Mesenchymal stem cell (in vitro differentiated cells and primary cell): ENCODE results near the gene MSTO1.
"Not testable (repeated sequence)": the region's sequence is repeated elsewhere in the genome, so short reads cannot be mapped to it uniquely, and the experiment has no call there.

Experiments
- DNase-seq: peaks from one replicate; pipeline ENCODE4 v3.0.0-alpha.2; 2013
- H2AFZ ChIP-seq: one replicate; pipeline ENCODE4 v1.6.1; 2013; ENCODE audit warnings: low read depth, mild to moderate bottlenecking, control low read depth, inconsistent platforms, low read length, moderate library complexity
- H2AK5ac ChIP-seq: 2 replicates; pipeline ENCODE4 v1.6.1; 2013; ENCODE audit warnings: low read length, moderate library complexity, mild to moderate bottlenecking, inconsistent platforms; ENCODE audit not compliant: severe bottlenecking
- H2BK120ac ChIP-seq: one replicate; pipeline ENCODE4 v1.6.1; 2013; ENCODE audit warnings: low read depth, mild to moderate bottlenecking, inconsistent platforms, low read length, moderate library complexity
- H2BK12ac ChIP-seq, 2 experiments: one replicate each; pipeline ENCODE4 v1.6.1; 2013; ENCODE audit warnings: inconsistent platforms in 2 of 2, low read length in 2 of 2, mild to moderate bottlenecking in 2 of 2, moderate library complexity in 2 of 2, control low read depth in 1 of 2
- H2BK15ac ChIP-seq: one replicate; pipeline ENCODE4 v1.6.1; 2013; ENCODE audit warnings: mild to moderate bottlenecking, low read depth, inconsistent platforms; ENCODE audit not compliant: poor library complexity, severe bottlenecking
- H2BK5ac ChIP-seq: 2 replicates; pipeline ENCODE4 v1.6.1; 2013; ENCODE audit warnings: low read depth, mild to moderate bottlenecking, low read length, control low read depth, inconsistent platforms; ENCODE audit not compliant: poor library complexity, severe bottlenecking
- H3K14ac ChIP-seq, 2 experiments: one replicate each; pipeline ENCODE4 v1.6.1; 2013; ENCODE audit warnings: inconsistent platforms in 2 of 2, low read length in 2 of 2, control low read depth in 1 of 2, mild to moderate bottlenecking in 1 of 2, moderate library complexity in 1 of 2
- H3K18ac ChIP-seq, 2 experiments: one replicate each; pipeline ENCODE4 v1.6.1; 2013; ENCODE audit warnings: inconsistent platforms in 2 of 2, low read length in 2 of 2, control low read depth in 1 of 2, low read depth in 1 of 2, mild to moderate bottlenecking in 1 of 2
- H3K23ac ChIP-seq, 2 experiments: one replicate each; pipeline ENCODE4 v1.6.1; 2013; ENCODE audit warnings: inconsistent platforms in 2 of 2, low read length in 2 of 2, mild to moderate bottlenecking in 2 of 2, moderate library complexity in 2 of 2, control low read depth in 1 of 2
- H3K27ac ChIP-seq: 2 replicates; pipeline ENCODE4 v1.5.1; 2013; ENCODE audit warnings: mild to moderate bottlenecking, moderate library complexity, low read length, control low read depth, inconsistent platforms; ENCODE audit not compliant: poor library complexity, severe bottlenecking
- H3K27me3 ChIP-seq, 2 experiments: 2 replicates each; pipeline versions ENCODE4 v1.6.1 to v1.7.0; 2013; ENCODE audit warnings: low read length in 2 of 2, mild to moderate bottlenecking in 2 of 2, moderate library complexity in 2 of 2, control low read depth in 1 of 2, inconsistent platforms in 1 of 2; ENCODE audit not compliant: control insufficient read depth in 1 of 2, insufficient read depth in 1 of 2
- H3K36me3 ChIP-seq, 2 experiments: 2 replicates each; pipeline versions ENCODE4 v1.6.1 to v1.7.0; 2013; ENCODE audit warnings: low read length in 2 of 2, control low read depth in 1 of 2, inconsistent platforms in 1 of 2, low read depth in 1 of 2, mild to moderate bottlenecking in 1 of 2; ENCODE audit not compliant: insufficient read depth in 2 of 2, control insufficient read depth in 1 of 2
- H3K4ac ChIP-seq, 2 experiments: one replicate each; pipeline ENCODE4 v1.6.1; 2013; ENCODE audit warnings: inconsistent platforms in 2 of 2, low read length in 2 of 2, mild to moderate bottlenecking in 2 of 2, moderate library complexity in 2 of 2, control low read depth in 1 of 2, low read depth in 1 of 2
- H3K4me1 ChIP-seq: 2 replicates; pipeline ENCODE4 v1.6.1; 2013; ENCODE audit warnings: low read depth, low read length, control low read depth; ENCODE audit not compliant: control insufficient read depth, insufficient read depth
- H3K4me2 ChIP-seq: 2 replicates; pipeline ENCODE4 v1.6.1; 2013; ENCODE audit warnings: low read length, mild to moderate bottlenecking, inconsistent platforms; ENCODE audit not compliant: poor library complexity, severe bottlenecking
- H3K4me3 ChIP-seq, 2 experiments: 2 replicates each; pipeline versions ENCODE4 v1.5.1 to v1.7.0; 2013; ENCODE audit warnings: low read length in 2 of 2, mild to moderate bottlenecking in 2 of 2, control low read depth in 1 of 2, low read depth in 1 of 2; ENCODE audit not compliant: insufficient read depth in 1 of 2
- H3K79me1 ChIP-seq: replicated peaks from 2 replicates; pipeline ENCODE4 v1.6.1; 2013; ENCODE audit warnings: mild to moderate bottlenecking, control low read depth, low read length, inconsistent platforms; ENCODE audit not compliant: poor library complexity, severe bottlenecking
- H3K9ac ChIP-seq: 2 replicates; pipeline ENCODE4 v1.7.0; 2013; ENCODE audit warnings: mild to moderate bottlenecking, low read length, moderate library complexity
- H3K9me3 ChIP-seq: 2 replicates; pipeline ENCODE4 v1.7.0; 2013; ENCODE audit warnings: mild to moderate bottlenecking, low read length; ENCODE audit not compliant: control insufficient read depth
- H4K8ac ChIP-seq: one replicate; pipeline ENCODE4 v1.6.1; 2013; ENCODE audit warnings: inconsistent platforms, mild to moderate bottlenecking, low read length, moderate library complexity
- H4K91ac ChIP-seq: one replicate; pipeline ENCODE4 v1.6.1; 2013; ENCODE audit warnings: mild to moderate bottlenecking, low read length, inconsistent platforms
- WGBS: methylation state at CpG from one replicate; pipeline ENCODE4 v1.1.7; 2013; ENCODE audit warnings: mixed read lengths; 5-methylcytosine and 5-hydroxymethylcytosine counted together

The MSTO1 gene

GRCh38 chr1:155575608-155576007 is 34.4 kb upstream of the MSTO1 start:
- H3K36me3 ChIP-seq, H2BK12ac ChIP-seq, H3K4ac ChIP-seq, H3K27me3 ChIP-seq, H3K18ac ChIP-seq, H2BK5ac ChIP-seq, H2BK15ac ChIP-seq, H3K23ac ChIP-seq, H2BK120ac ChIP-seq, H3K4me2 ChIP-seq, H4K8ac ChIP-seq, H3K27ac ChIP-seq, H3K4me1 ChIP-seq, H3K9me3 ChIP-seq, H3K14ac ChIP-seq, H3K9ac ChIP-seq, DNase-seq, H4K91ac ChIP-seq, H2AFZ ChIP-seq, H2AK5ac ChIP-seq, H3K4me3 ChIP-seq: not testable (repeated sequence)
- H3K79me1 ChIP-seq, result peaks cover 23% of the 10 kb centered on the region
- 99% methylated on average over 6 of the region's 6 CpGs for WGBS

DNA sequence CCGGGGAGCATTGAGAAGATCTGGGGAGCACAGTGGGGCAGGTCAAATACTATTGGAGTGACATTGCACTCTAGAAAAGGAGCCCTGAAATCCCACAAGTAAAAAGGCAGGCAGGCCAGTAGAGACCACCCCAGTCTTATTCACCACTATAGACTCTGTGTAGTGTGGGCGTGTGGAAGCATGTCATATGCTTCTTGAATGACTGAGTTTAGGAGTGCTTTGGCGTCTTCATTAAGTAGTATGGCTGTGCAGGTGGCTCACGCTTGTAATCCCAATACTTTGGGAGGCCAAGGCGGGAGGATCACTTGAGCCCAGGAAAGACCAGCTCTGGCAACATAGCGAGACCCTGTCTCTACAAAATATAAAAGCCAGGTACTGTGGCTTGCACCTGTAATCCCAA is 26.2 kb upstream of the MSTO1 start:
- not testable (repeated sequence) for H3K18ac ChIP-seq, H3K4me3 ChIP-seq, H2BK120ac ChIP-seq, H3K14ac ChIP-seq, H4K8ac ChIP-seq, H3K4me2 ChIP-seq, H3K9ac ChIP-seq, H3K4me1 ChIP-seq, DNase-seq, H4K91ac ChIP-seq, H3K27ac ChIP-seq, H3K27me3 ChIP-seq, H3K4ac ChIP-seq, H3K36me3 ChIP-seq, H2BK15ac ChIP-seq, H2AFZ ChIP-seq, H3K9me3 ChIP-seq, H2BK12ac ChIP-seq, H2AK5ac ChIP-seq, H3K23ac ChIP-seq, H2BK5ac ChIP-seq
- peaks cover 10% of the 10 kb centered on the region for H3K79me1 ChIP-seq
- WGBS, result 100% methylated on average over 5 of the region's 6 CpGs

DNA sequence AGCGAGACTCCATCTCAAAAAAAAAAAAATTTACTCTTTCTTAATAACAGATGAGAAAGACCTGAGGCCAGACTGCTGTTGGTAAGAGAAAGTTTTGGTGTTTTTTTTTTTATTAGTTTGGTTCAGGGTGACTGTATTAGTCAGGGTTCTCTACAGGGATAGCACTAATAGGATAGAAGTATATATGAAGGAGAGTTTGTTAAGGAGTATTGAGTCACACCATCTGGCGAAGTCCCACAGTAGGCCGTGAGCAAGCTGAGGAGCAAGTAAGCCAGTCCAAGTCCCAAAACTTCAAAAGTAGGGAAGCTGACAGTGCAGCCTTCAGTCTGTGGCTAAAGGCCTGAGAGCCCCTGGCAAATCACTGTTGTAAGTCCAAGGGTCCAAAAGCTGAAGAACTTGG is 20.7 kb upstream of the MSTO1 start:
- not testable (repeated sequence) for H4K8ac ChIP-seq, H3K4ac ChIP-seq, H2BK5ac ChIP-seq, H3K18ac ChIP-seq, H3K4me1 ChIP-seq, H3K27me3 ChIP-seq, H3K79me1 ChIP-seq, H3K23ac ChIP-seq, H3K9me3 ChIP-seq, H2BK120ac ChIP-seq, H4K91ac ChIP-seq, DNase-seq, H2AFZ ChIP-seq, H3K9ac ChIP-seq, H3K4me3 ChIP-seq, H3K36me3 ChIP-seq, H3K27ac ChIP-seq, H3K4me2 ChIP-seq, H3K14ac ChIP-seq, H2BK12ac ChIP-seq, H2BK15ac ChIP-seq, H2AK5ac ChIP-seq
- no CpG with 5 or more reads among the region's 3 CpGs for WGBS

- not testable (repeated sequence) for H2BK15ac ChIP-seq, H2BK120ac ChIP-seq, H3K9ac ChIP-seq, H2BK12ac ChIP-seq, H3K27ac ChIP-seq, H4K8ac ChIP-seq, H2AFZ ChIP-seq, H3K14ac ChIP-seq, H3K18ac ChIP-seq, H4K91ac ChIP-seq, DNase-seq, H2AK5ac ChIP-seq, H3K4me2 ChIP-seq, H3K23ac ChIP-seq, H2BK5ac ChIP-seq, H3K9me3 ChIP-seq, H3K27me3 ChIP-seq, H3K79me1 ChIP-seq, H3K36me3 ChIP-seq, H3K4ac ChIP-seq, H3K4me1 ChIP-seq, H3K4me3 ChIP-seq
- WGBS, result 93% methylated on average over 20 of the region's 20 CpGs
Observed at GRCh38 chr1:155590516-155591247, 19.3 kb upstream of the MSTO1 start.
